T-helper 22 cell (primary cell): ENCODE measurements around the gene CCDC106.
A peak's percentile ranks its signal among the peaks of the same experiment; 100 is the strongest.

Experiments used
- DNase-seq: peaks from one replicate; pipeline ENCODE4 v3.0.0-alpha.2; 2020; ENCODE audit warnings: low read depth

Gene CCDC106

DNA sequence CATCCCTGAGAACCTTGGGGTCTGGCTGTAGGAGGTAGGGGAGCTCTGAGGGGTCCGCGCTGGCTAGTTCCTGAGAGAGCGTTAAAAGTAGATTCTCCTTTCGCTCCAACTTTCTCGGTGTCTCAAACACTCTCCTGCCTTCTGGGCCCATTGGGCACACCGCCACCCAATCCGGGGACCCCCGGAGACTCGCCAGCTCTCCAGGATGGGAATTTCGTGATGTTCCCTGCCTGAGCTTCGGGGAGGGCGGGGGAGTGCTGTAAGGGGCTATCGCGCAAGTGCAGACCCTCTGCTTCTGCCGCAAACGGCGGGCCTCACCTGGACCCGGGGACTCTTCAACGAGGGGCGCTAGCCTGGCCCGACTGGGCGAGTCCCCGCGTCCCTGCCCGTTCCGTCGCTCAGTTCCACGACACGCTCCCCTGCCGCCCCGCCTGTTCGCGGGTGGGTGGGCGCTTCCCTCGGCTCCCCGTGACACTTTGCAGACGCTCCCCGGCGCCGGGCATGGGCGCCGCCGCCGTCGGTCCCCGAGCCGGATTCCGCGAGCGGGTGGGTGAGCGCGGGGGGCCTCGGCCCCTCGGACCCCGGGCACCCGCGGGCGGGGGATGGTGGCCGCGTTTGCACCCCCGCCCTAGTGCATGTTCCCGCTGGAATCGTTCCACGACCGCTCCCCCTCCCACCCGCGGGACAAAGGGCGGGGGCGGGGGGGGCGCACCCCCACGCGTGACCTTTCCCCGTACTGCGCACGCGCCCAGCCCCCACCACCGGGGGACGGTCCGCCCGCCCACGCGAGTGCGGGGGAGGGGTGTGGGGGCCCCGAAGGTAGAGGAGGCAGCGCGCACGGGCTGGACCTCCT is at the start of gene CCDC106:
CCDC106 (plus strand) TSS at position 481 of the 853 bp plus-strand sequence. CDS start 835 bp downstream, outside the sequence.
- DNase-seq: no peak

DNA sequence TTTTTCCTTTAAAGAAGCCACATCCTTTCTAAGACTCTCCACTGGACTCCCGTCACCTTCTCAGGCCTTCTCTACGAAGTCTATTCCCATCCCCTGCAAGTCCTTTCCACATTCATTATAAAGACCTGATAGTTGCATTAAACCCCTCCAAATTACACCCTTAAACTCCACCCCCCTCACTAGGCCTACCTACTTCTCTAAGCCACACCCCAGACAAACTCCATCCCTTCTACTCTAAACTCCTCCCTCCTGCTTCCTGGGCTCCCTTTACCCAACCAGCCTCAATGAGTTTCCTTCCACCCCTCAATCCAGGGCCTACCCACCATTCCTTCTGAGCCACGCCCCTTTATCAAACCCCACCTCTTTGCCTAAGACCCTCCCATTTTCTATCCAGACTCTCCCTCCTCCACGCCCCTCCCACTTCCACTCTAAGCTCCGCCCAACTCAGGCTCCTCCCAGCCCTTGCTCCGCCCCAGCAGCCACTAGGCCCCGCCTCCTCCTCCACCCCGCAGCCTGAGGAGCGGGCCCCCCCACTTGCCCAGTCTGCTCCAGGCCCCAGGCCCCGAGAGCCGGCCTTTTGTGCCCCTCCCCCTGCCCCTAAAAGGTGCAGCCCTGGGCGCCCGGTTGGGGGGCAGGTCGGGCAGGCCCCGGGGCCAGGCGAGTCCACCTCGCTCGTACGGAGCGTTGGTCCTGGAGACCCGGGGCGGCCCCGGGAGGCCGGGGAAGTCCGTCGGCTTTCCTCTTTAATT is 49.1 kb upstream of the CCDC106 start:
- peak; percentile 85 for DNase-seq

DNA sequence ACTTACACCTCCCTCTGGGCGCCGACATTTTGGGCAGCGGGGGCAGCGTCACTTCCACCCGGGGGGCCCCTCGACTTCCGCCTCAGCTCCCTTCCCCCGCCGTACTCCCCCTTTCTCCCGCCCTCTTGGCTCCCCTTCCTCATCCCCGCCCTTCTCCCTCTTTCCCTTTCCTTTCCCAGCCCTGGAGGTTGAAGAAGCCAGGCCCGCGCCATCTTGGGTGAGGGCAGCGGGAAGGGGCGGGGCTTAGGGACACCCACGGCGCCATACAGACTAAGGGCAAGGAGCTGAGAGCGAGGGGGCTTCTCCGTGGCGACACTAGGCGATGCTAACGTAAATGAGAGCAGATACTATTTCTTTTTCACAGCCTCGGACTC is 48.6 kb upstream of the CCDC106 start, which contains the start of gene FIZ1:
FIZ1 (minus strand) TSS at position 50 of the 374 bp plus-strand sequence. CDS start 1,652 bp downstream, outside the sequence.
- peak; percentile 96 for DNase-seq

DNA sequence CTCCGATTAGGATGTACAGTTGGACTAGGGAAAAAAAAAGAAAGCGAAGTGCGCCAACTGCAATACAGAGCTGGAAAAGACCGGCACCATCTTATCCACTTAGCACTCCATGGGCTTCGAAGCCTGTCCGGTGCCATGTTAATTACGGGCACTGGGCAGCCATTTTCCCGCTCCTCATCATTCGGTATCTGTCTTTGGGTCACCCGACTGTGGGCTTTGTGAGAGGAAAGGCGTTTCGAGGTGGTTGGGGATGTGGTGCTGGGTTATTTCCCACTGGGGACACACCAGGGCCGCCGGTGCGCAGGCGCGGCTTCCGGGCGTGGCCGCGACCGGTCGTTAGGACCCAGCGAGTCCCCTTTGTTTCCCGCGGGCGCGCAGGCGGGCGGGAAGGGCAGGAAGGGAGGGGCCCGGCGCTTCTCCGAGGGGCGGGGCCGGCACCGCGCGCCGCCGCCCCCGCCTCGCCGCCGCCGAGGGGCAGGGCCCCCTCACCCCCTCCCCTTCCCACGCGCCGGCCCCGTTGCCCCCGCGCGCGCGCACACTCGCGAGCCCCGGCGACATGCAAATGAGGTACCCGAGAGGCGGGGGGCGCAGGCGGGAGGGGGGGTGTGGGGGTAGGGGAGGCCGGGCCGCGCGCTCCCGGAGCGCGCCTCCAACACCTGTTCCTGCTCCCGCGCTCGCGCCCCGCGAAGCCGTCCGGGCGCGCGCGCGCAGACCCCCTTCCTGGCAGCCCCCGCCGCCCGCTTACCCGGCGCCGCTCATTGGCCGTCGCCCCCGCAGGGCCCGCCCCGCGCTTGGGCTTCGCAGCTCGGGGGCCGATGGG is 48.0 kb upstream of the CCDC106 start, which contains the start of gene ZNF524:
ZNF524 (plus strand) TSS at position 447 of the 820 bp plus-strand sequence. CDS start 1,825 bp downstream, outside the sequence.
- DNase-seq: peak; percentile 76

DNA sequence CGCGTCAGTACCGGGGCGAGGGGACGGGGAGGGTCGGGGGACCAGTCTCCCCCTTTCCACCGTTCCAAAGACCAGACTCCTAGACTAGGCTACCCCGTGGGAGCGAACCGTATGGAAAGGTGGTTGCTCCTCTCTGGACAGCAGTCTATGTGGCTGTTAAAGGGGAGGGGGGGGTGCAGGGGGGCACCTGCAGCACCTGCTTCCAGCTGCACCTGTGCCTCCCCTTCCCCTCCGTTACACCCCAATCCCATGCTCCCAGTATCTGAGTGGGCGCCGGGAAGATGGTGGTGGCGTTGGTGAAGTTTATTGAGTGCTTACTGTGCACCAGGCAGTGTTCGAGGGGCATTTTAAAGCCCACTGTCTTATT is 47.4 kb upstream of the CCDC106 start:
- no peak for DNase-seq

DNA sequence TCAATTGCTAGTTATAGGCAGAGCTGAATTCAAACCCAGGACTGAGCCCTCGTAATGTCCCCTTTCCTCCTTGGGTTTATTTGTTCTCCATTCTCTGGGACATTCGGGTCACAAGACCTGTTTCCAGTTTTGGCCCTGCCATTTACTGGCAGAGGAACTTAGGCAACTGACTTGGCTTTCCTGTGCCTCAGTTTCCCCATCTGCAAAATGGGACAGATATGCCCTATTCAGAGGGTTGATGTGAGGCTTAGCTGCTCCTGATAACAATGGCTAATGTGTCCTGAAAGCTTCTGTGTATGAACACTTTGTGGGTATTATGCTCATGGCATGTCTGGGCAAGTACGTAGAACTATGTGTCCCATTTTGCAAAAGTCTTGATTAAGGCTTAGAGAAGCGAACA is 46.9 kb upstream of the CCDC106 start:
- DNase-seq: no peak

DNA sequence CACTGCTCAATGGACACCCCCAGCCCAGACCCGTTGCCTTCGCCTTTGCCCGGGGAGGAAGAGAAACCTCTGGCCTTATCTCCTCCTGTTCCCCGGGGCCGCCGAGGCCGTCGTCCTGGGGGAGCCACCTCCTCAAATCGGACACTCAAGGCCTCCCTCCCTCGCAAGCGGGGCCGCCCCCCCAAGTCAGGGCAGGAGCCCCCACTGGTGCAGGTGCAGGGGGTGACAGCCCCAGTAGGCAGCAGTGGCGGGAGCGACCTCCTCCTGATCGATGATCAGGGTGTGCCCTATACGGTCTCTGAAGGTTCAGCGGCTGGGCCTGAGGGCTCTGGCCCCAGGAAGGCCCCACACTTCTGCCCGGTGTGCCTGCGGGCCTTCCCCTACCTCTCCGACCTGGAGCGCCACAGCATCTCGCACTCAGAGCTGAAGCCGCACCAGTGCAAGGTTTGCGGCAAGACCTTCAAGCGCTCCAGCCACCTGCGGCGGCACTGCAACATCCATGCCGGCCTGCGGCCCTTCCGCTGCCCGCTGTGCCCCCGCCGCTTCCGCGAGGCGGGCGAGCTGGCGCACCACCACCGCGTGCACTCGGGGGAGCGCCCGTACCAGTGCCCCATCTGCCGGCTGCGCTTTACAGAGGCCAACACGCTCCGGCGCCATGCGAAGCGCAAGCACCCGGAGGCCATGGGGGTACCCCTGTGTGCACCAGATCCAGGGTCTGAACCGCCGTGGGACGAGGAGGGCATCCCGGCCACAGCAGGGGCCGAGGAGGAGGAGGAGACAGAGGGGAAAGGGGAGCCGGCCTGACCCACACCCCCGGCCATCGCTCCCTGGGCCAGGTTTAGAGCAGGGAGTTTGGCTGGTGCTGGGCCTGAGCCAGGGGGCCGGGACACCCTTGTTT is 45.7 kb upstream of the CCDC106 start:
- DNase-seq: no peak

DNA sequence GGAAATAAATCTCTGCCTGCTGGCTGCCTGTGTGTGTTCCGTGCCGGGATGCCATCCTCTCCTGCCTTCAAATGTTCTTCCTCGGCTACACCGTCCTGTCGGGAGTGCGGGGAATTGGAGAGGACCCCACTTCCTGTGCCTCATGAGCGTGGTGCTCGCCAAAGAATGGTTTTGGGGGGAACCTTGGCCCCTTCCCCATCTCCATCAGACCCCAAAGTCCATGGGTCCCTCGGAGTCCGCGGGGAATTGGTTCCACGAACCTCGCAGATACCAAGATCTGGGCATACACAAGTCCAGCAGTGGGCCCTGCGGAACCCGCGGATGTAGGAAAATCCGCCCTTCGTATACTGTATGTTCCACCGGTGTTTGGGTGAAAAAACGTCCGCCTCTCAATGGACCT is 44.9 kb upstream of the CCDC106 start:
- DNase-seq: no peak

DNA sequence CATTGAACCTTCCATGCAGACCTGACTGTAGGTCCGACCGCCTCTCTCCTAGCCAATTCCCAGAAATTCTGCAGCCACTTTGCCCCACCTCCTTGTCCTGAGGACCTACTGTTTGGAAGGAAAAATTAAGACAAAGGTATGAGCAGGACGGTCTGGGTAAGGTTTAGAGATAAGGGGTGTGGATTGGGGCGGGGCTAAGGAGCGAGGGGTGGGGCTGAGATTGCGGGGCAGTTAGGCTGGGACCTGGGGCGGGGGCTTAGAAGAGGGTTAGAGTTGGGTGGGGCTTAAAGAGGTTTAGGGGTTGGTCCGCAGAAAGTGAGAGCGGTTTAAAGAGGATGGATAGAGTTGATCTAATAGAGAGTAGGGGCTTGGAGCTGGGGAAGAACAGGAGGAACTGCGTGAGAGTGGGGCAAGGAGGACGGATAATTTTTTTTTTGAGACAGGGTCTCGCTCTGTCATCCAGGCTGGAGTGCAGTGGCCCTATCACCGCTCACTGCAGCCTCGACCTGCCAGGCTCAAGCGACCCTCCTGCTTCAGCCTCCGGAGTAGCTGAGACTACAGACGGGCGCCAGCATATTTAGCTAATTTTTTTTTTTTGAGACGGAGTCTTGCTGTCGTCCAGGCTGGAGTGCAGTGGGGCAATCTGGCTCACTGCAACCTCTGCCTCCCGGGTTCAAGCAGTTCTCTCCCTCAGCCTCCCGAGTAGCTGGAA is 44.3 kb upstream of the CCDC106 start:
- no peak for DNase-seq

DNA sequence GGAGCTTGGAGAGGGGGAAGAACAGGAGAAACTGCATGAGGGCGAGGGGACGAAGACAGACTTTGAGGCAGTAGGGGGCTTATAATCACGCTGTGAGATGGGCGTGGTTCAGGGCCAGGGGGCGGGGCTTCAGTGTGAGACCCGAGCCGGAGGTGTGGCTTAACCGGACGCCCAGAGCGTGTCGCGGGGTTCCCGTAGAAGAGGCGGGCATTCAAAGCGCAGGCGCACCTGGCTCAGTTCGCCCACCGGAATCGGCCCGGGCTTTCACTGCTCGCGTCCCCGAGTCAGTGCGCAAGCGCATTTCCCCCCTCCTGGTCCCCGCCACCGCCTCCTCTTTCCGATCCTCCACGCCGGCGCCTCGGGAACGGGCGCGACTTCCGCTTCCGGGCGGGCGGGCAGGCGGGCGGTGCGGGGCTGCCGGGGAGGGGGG is 42.8 kb upstream of the CCDC106 start:
- DNase-seq: peak; percentile 97

DNA sequence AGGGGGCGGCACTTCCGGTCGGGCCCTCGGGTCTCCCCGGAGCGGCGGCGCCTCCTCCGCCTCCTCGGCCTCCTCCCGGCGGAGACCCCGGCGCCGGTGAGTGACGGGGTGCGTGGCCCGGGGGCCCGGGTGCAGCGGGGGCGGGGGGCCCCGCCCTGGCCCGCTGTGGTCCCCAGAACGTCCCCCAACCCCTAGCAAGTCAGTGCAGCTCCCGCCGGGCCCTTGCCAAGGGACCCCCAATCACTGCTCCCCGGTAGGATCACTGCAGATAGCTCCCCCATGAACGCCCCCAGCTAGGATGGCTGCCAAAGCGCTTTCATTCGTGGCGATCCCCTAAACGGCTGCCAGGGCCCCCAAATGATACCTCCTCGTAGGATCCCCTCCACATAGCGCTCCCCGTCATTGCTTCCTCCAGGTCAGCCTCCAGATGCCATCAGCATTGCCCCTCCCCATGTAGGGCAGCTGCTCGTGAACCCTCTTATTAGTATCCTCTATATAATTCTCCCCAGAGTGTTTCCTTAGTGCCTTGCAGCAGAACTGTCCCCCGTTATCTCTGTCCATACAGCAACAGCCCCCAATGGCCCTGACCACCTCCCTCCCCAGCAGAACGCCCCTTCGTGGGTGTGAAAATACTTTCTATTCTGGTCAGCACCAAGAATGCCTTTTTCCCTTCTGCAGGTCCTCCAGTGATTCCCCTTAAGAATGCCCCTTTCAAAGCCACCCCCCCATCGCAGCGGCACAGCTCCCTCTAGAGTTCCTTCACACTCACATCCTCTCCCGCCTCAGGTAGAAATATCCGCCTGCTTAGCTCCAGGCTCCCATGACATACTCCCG is 42.2 kb upstream of the CCDC106 start, which contains the start of gene ZNF865:
ZNF865 (plus strand) TSS at position 11 of the 834 bp plus-strand sequence. CDS start 7,972 bp downstream, outside the sequence.
- peak; percentile 53 for DNase-seq

DNA sequence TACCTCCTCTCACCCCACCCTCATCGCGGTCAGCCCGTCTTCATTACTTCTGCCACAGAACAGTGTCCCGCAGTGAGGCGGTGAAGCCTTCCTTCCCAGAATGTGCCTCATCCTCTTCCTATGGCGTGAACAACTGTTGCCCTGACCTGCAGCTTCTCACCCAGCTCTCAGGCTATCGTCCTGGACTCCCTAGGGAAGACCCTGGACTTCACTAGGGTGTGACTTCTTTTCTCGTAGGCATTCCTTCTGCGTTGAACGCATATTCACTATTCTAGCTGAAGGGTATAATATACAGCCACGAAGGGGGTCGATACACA is 41.6 kb upstream of the CCDC106 start:
- DNase-seq: no peak

DNA sequence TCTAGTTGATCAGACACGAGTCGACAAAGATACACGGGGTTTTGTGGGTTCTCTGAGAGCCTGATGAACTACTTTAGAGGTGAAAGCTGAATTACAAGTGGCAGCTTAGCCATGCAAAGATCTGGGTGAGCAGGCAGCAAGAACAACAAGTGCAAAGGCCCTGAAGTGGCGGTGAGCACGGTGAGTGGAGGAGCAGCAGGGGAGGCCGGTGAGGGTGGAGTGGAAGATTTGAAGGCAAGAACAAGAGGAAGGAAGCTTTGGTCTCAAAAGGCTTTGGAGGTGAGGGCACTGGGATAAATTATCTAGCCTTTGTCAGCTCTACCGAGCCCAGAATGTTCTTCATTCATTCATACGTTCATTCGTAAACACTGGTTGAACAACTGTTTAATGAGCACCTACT is 41.2 kb upstream of the CCDC106 start:
- no peak for DNase-seq

DNA sequence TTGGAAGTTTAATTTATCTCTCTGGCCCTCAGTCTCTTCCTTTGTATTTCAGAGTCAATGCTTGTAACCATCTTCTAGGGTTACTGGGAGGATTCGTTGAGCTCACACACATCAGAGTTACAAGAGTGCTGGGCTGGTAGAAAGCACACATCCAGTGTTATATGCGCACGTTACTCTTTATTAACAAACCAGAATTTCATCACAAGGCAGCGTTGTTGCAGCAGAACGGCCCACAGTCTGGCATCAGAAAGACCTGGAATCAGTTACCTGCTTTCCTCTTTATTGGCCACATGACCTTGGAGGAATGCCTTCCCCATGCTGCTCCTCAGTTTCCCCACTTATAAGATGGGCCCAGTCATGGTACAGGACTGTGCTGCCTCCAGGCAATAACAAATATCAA is 38.7 kb upstream of the CCDC106 start:
- DNase-seq: no peak

DNA sequence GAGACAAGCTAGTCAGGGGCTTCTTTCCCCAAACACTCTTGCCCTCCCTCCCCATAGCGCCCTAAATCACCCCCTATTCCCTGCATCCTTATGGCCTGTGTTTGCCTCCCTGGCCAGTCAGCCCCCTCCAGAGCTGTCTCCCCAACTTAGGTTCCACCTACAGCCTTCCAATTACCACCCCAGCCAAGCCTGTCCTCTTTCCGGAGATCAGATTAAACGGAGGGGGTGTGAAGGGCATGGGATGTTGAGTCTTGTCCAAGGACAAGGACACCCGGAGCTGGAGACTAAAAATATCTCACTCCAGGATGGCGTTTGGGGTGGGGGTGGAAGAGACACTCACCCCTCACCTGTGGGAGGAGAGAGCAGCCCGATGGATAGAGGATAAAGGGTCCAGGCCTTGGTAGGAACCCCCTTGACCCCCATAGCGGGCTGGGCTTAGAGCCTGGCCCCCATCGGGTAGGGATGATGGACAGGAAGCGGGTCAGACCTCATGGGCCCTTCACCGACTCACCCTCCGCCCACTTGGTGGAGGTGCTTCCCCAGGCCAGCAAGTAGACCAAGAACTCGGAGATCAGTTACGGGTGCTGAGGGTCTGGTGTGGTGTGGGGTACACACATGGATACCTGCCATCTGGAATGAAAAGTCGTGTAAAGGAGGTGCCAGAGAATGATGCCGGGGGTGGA is 36.6 kb upstream of the CCDC106 start:
- DNase-seq: no peak

DNA sequence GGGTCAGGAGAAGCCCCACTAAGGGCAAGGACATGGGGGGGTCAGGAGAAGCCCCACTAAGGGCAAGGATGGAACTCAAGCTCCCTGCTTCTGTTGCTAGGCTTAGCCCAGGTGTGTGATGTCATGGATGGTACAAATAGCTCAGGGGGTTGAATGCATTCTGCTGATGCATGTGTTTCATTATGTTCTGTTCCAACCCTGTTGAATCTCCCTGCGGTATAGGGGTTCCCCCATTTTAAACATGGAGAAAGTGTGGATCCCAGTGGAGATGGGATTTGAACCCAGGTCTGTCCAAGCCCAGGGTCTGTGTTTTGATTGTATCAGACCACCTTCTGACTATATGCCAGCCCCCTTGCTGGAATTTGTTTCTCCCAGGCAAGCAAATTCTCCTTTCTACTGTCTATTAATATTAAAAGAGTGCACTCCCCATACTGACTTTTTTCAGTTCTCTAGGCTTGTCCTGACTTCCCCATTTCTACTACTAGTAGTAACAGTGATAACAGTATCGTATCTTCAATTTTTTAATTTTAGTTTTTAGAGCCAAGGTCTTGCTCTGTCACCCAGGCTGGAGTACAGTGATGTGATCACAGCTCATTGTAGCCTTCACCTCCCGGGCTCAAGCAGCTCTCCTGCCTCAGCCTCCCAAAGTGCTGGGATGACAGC is 35.9 kb upstream of the CCDC106 start:
- no peak for DNase-seq

DNA sequence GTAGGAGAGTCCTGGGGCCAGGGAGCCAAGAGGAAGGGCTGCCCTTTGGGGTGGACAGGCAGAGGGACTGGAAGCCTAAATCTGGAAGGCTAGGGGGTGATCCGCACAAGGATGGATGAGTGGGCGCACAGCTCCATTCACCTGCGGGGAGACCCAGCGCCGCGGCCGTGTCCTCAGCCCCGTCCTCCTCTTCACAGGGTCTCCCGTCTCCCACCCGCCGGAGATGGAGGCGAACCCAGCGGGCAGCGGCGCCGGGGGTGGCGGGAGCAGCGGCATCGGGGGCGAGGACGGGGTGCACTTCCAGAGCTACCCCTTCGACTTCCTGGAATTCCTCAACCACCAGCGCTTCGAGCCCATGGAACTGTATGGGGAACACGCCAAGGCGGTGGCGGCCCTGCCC is 34.6 kb upstream of the CCDC106 start:
- DNase-seq: no peak

DNA sequence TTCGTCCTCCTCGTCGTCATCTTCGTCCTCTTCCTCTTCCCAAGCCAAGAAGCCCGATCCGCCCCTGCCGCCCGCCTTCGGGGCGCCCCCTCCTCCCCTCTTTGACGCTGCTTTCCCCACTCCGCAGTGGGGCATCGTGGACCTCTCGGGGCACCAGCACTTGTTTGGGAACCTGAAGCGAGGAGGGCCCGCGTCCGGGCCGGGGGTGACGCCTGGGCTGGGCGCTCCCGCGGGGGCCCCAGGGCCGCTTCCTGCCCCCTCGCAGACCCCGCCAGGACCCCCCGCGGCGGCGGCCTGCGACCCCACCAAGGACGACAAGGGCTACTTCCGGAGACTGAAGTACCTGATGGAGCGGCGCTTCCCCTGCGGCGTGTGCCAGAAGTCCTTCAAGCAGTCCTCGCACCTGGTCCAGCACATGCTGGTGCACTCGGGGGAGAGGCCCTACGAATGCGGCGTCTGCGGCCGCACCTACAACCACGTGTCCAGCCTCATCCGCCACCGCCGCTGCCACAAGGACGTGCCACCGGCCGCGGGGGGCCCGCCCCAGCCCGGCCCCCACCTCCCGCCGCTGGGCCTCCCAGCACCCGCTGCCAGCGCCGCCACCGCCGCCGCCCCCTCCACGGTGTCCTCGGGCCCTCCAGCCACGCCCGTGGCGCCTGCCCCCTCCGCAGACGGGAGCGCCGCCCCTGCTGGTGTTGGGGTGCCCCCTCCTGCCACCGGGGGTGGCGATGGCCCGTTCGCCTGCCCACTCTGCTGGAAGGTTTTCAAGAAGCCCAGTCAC is 33.9 kb upstream of the CCDC106 start:
- no peak for DNase-seq
